GM19397 (cell line): ENCODE measurements around the gene SLC22A12.

Experiments used
- ATAC-seq: cut with Tn5 transposase; IDR thresholded peaks from one replicate; pipeline ENCODE4 v1.9.1; 2021; ENCODE audit warnings: mild to moderate bottlenecking, moderate library complexity; ENCODE audit not compliant: unreplicated experiment

SLC22A12 gene

GRCh38 chr11:64562723-64563351 is 28.2 kb upstream of the SLC22A12 start:
- ATAC-seq, result no peak

- ATAC-seq, result no peak
Measured at GRCh38 chr11:64563966-64564365, 27.1 kb upstream of the SLC22A12 start.

- no peak for ATAC-seq
Measured at GRCh38 chr11:64564419-64564818, 26.6 kb upstream of the SLC22A12 start.

- ATAC-seq, result no peak
Measured at GRCh38 chr11:64564947-64565889, 25.8 kb upstream of the SLC22A12 start.

- no peak for ATAC-seq
Measured at GRCh38 chr11:64566042-64566914, 24.7 kb upstream of the SLC22A12 start.

GRCh38 chr11:64566915-64567891 is 23.8 kb upstream of the SLC22A12 start:
- no peak for ATAC-seq

- no peak for ATAC-seq
Measured at GRCh38 chr11:64568041-64568571, 22.9 kb upstream of the SLC22A12 start.

GRCh38 chr11:64568584-64569140 is 22.4 kb upstream of the SLC22A12 start:
- ATAC-seq, result no peak

- no peak for ATAC-seq
Measured at GRCh38 chr11:64569300-64569970, 21.6 kb upstream of the SLC22A12 start.

GRCh38 chr11:64570341-64570740 is 20.7 kb upstream of the SLC22A12 start:
- no peak for ATAC-seq

- no peak for ATAC-seq
Measured at GRCh38 chr11:64571050-64571409, 20.0 kb upstream of the SLC22A12 start.

- no peak for ATAC-seq
Measured at GRCh38 chr11:64571410-64572091, 19.5 kb upstream of the SLC22A12 start.

- no peak for ATAC-seq
Measured at GRCh38 chr11:64572143-64572542, 18.9 kb upstream of the SLC22A12 start.

- no peak for ATAC-seq
Measured at GRCh38 chr11:64577202-64577601, 13.8 kb upstream of the SLC22A12 start.

GRCh38 chr11:64580412-64580811 is 10.6 kb upstream of the SLC22A12 start:
- ATAC-seq, result no peak

GRCh38 chr11:64581057-64581523 is 9.9 kb upstream of the SLC22A12 start:
- no peak for ATAC-seq

GRCh38 chr11:64582885-64583284 is 8.1 kb upstream of the SLC22A12 start:
- no peak for ATAC-seq
